ENCODE measurements around the gene SIPA1L3. TPM values are rescaled to one million over a fixed set of nuclear protein-coding genes. Genes with fewer than 3 reads are reported as not detected.

The SIPA1L3 gene
- total and polyA plus RNA-seq, 12 donors, result 2.2 to 24.1 (median 11.8) TPM

GRCh38 chr19:38243279-38243673, 336.3 kb downstream of the SIPA1L3 start:
- Histone ChIP-seq H3K4me3 (peak overlapping the region in 1 of 4 donors; percentile 29), H3K4me1 (replicated peaks in 1 of 2) (peaks cover 9 to 20% of the 10 kb centered on the region in 2 donors), H3K27me3 (no peaks in the 10 kb centered on the region), H3K27ac (peak overlapping the region in 1 of 5 donors; percentile 47), H3K36me3 (replicated peaks in 1 of 2) (no peaks in the 10 kb centered on the region), H3K9me3 (replicated peaks in 1 of 3) (no peaks in the 10 kb centered on the region)
- no peak for TF ChIP-seq POLR2A (IDR thresholded peaks at IDR 0.05)
- no peak for TF ChIP-seq CTCF (IDR thresholded peaks at IDR 0.05)
- intact Hi-C loops (cut with DNase I), result loop anchor here (5.0 kb wide), 2 partner anchors 79 to 341 kb away; no protein-coding TSS in a partner anchor
- 56 to 65% (median 62%) methylated on average over 15 of the region's 15 CpGs for WGBS, 4 donors
- no peak for DNase-seq

GRCh38 chr19:38245826-38246498, 339.0 kb downstream of the SIPA1L3 start:
- no peak overlapping the region for H3K4me3 ChIP-seq
- no peaks in the 10 kb centered on the region for H3K27me3 ChIP-seq
- no peaks in the 10 kb centered on the region for H3K36me3 ChIP-seq (replicated peaks in 1 of 2)
- TF ChIP-seq POLR2A (IDR thresholded peaks at IDR 0.05) (no peak), CTCF (IDR thresholded peaks at IDR 0.05) (no peak)
- H3K27ac ChIP-seq, result peak overlapping the region in 3 of 5 donors; percentile 3 to 70 (median 44)
- intact Hi-C loops (cut with DNase I), result no loop called here
- peaks cover 26 to 32% of the 10 kb centered on the region in 2 donors for H3K4me1 ChIP-seq (replicated peaks in 1 of 2)
- DNase-seq, result no peak
- H3K9me3 ChIP-seq (replicated peaks in 1 of 3), result no peaks in the 10 kb centered on the region
- 57 to 63% (median 60%) methylated on average over 12 to 14 of the region's 14 CpGs for WGBS, 4 donors

GRCh38 chr19:38247126-38247525, 340.1 kb downstream of the SIPA1L3 start:
- TF ChIP-seq CTCF (IDR thresholded peaks at IDR 0.05) (no peak), POLR2A (IDR thresholded peaks at IDR 0.05) (no peak)
- no peaks in the 10 kb centered on the region for H3K9me3 ChIP-seq (replicated peaks in 1 of 3)
- no peaks in the 10 kb centered on the region for H3K27me3 ChIP-seq
- DNase-seq, result no peak
- intact Hi-C loops (cut with DNase I), result no loop called here
- no peaks in the 10 kb centered on the region for H3K36me3 ChIP-seq (replicated peaks in 1 of 2)
- WGBS, 4 donors, result 54 to 69% (median 59%) methylated on average over 4 to 5 of the region's 5 CpGs
- no peak overlapping the region for H3K4me3 ChIP-seq
- peaks cover 37 to 43% of the 10 kb centered on the region in 2 donors for H3K4me1 ChIP-seq (replicated peaks in 1 of 2)
- H3K27ac ChIP-seq, result peak overlapping the region in 3 of 5 donors; percentile 33 to 54 (median 34)

GRCh38 chr19:38247734-38248268, 340.8 kb downstream of the SIPA1L3 start:
- peak in 6 of 7 donors; percentile 72 to 82 (median 78) for DNase-seq
- H3K27ac ChIP-seq, result peak overlapping the region in 3 of 5 donors; percentile 34 to 67 (median 54)
- intact Hi-C loops (cut with DNase I), result no loop called here

More at GRCh38 chr19:38247734-38248268, 340.8 kb downstream of the SIPA1L3 start:
- no peaks in the 10 kb centered on the region for H3K9me3 ChIP-seq (replicated peaks in 1 of 3)
- no peak overlapping the region for H3K4me3 ChIP-seq
- H3K4me1 ChIP-seq (replicated peaks in 1 of 2), result peaks cover 43 to 50% of the 10 kb centered on the region in 2 donors
- TF ChIP-seq CTCF (IDR thresholded peaks at IDR 0.05) (no peak), POLR2A (IDR thresholded peaks at IDR 0.05) (no peak)
- H3K27me3 ChIP-seq, result no peaks in the 10 kb centered on the region
- WGBS, 4 donors, result 53 to 70% (median 60%) methylated on average over 9 of the region's 9 CpGs
- H3K36me3 ChIP-seq (replicated peaks in 1 of 2), result no peaks in the 10 kb centered on the region

Measured in adrenal gland (tissue), 12 donors.